Metanephros (tissue), 1 donor: Measurements from ENCODE around the gene GHSR. TPM values are rescaled to one million over a fixed set of nuclear protein-coding genes. Genes with fewer than 3 reads are reported as not detected.

Source experiments
- total RNA-seq: library from RNA; depleted of rRNA; stranded (reverse); fragments of >200 nt; gene quantifications from one replicate; pipeline ENCODE4 v1.2.3, GENCODE V29; 2014

The GHSR gene, protein sequence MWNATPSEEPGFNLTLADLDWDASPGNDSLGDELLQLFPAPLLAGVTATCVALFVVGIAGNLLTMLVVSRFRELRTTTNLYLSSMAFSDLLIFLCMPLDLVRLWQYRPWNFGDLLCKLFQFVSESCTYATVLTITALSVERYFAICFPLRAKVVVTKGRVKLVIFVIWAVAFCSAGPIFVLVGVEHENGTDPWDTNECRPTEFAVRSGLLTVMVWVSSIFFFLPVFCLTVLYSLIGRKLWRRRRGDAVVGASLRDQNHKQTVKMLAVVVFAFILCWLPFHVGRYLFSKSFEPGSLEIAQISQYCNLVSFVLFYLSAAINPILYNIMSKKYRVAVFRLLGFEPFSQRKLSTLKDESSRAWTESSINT
- total RNA-seq: not detected

DNA sequence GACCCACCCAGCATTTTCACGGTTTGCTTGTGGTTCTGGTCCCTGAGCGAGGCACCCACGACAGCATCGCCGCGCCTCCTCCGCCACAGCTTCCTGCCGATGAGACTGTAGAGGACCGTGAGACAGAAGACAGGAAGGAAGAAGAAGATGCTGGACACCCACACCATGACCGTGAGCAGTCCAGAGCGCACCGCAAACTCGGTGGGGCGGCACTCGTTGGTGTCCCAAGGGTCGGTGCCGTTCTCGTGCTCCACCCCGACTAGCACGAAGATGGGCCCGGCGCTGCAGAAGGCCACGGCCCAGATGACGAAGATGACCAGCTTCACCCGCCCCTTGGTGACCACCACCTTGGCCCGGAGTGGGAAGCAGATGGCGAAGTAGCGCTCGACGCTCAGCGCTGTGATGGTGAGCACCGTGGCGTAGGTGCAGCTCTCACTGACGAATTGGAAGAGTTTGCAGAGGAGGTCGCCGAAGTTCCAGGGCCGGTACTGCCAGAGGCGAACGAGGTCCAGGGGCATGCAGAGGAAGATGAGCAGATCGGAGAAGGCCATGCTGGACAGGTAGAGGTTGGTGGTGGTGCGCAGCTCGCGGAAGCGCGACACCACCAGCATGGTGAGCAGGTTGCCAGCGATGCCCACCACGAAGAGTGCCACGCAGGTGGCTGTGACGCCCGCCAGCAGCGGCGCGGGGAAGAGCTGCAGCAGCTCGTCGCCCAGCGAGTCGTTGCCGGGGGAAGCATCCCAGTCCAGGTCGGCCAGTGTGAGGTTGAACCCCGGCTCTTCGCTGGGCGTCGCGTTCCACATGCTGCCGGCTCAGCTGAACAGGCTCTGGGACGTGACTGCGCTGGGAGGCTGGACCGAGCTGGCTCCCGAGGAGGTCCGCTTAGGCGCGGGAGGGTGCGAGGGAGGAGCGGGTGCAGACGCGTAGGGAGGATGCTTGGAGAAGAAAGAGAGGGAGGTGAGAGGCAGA is at the start of gene GHSR:
TSS of gene GHSR (minus strand) at position 846 of the 969 bp plus-strand sequence. CDS start at position 803, 43 bp downstream.

Other genes with a start within 250 kb of the GHSR start
- 50.2 TPM for gene TNFSF10, start 75.0 kb upstream of the GHSR start, total RNA-seq